Fibroblast of pulmonary artery (primary cell): ENCODE measurements around the gene PPFIBP1.
"Not testable (repeated sequence)": the region's sequence is repeated elsewhere in the genome, so short reads cannot be mapped to it uniquely, and the experiment has no call there.

Source experiments
- DNase-seq: peaks from one replicate; pipeline ENCODE4 v3.0.0-alpha.2; 2010; ENCODE audit warnings: low read depth
- H3K4me3 ChIP-seq: replicated peaks from 2 replicates; pipeline ENCODE4 v1.5.1; 2011; ENCODE audit warnings: low read depth, mild to moderate bottlenecking, control low read depth, low read length, moderate library complexity
- CTCF ChIP-seq: IDR thresholded peaks from 2 replicates; pipeline ENCODE4 v1.5.1; 2011; ENCODE audit warnings: mild to moderate bottlenecking, control low read depth, low read length, inconsistent platforms; ENCODE audit errors: missing control alignments

Gene PPFIBP1

GRCh38 chr12:27623645-27624044, 99.6 kb downstream of the PPFIBP1 start:
- H3K4me3 ChIP-seq: no peak overlapping the region
- no peak for TF ChIP-seq CTCF
- no peak for DNase-seq

GRCh38 chr12:27624586-27624985, 100.6 kb downstream of the PPFIBP1 start:
- H3K4me3 ChIP-seq: no peak overlapping the region
- no peak for DNase-seq
- TF ChIP-seq CTCF: no peak

GRCh38 chr12:27627123-27627852, 103.3 kb downstream of the PPFIBP1 start:
- no peak for TF ChIP-seq CTCF
- peak overlapping the region; percentile 21 for H3K4me3 ChIP-seq
- peak; percentile 87 for DNase-seq

GRCh38 chr12:27627853-27628469, 104.0 kb downstream of the PPFIBP1 start:
- peak overlapping the region; percentile 21 for H3K4me3 ChIP-seq
- not testable (repeated sequence) for DNase-seq

GRCh38 chr12:27630219-27630618, 106.2 kb downstream of the PPFIBP1 start:
- DNase-seq, H3K4me3 ChIP-seq: not testable (repeated sequence)

GRCh38 chr12:27631365-27631764, 107.4 kb downstream of the PPFIBP1 start:
- no peak for DNase-seq
- TF ChIP-seq CTCF: no peak
- H3K4me3 ChIP-seq: no peak overlapping the region

- no peak for TF ChIP-seq CTCF
- H3K4me3 ChIP-seq: no peak overlapping the region
- no peak for DNase-seq
Observed at GRCh38 chr12:27631813-27632491, 107.9 kb downstream of the PPFIBP1 start.
